H9 (cell line): ENCODE data around the gene MYO3A. TPM values are rescaled to one million over a fixed set of nuclear protein-coding genes. Genes with fewer than 3 reads are reported as not detected.

ENCODE experiments used
- DNase-seq: peaks from one replicate; pipeline ENCODE4 v3.0.0-alpha.2; 2017
- H2AFZ ChIP-seq: one replicate; pipeline ENCODE4 v1.6.1; 2013; ENCODE audit warnings: mild to moderate bottlenecking, low read length, control low read depth, moderate library complexity
- H2AK5ac ChIP-seq: 2 replicates; pipeline ENCODE4 v1.6.1; 2013; ENCODE audit warnings: low read length, control low read depth, mixed read lengths; ENCODE audit not compliant: insufficient read length
- H2BK120ac ChIP-seq: one replicate; pipeline ENCODE4 v1.6.1; 2013; ENCODE audit warnings: low read depth, mild to moderate bottlenecking, low read length, control low read depth, inconsistent platforms; ENCODE audit not compliant: poor library complexity, severe bottlenecking
- H2BK12ac ChIP-seq: 2 replicates; pipeline ENCODE4 v1.6.1; 2013; ENCODE audit warnings: low read length, control low read depth, mixed read lengths, low read depth; ENCODE audit not compliant: insufficient read length
- H2BK15ac ChIP-seq: 2 replicates; pipeline ENCODE4 v1.6.1; 2013; ENCODE audit warnings: low read depth, low read length, control low read depth
- H2BK20ac ChIP-seq: one replicate; pipeline ENCODE4 v1.6.1; 2013; ENCODE audit warnings: low read depth, mild to moderate bottlenecking, low read length, control low read depth, inconsistent platforms; ENCODE audit not compliant: poor library complexity, severe bottlenecking
- H2BK5ac ChIP-seq: 2 replicates; pipeline ENCODE4 v1.6.1; 2013; ENCODE audit warnings: low read length, control low read depth, mixed read lengths; ENCODE audit not compliant: insufficient read length
- H3K14ac ChIP-seq: 2 replicates; pipeline ENCODE4 v1.6.1; 2013; ENCODE audit warnings: low read length, control low read depth; ENCODE audit not compliant: insufficient read depth
- H3K18ac ChIP-seq: 2 replicates; pipeline ENCODE4 v1.6.1; 2013; ENCODE audit warnings: low read depth, mild to moderate bottlenecking, mixed read lengths, low read length, control low read depth; ENCODE audit not compliant: insufficient read length
- H3K23ac ChIP-seq: 2 replicates; pipeline ENCODE4 v1.6.1; 2013; ENCODE audit warnings: low read length, control low read depth, mixed read lengths, low read depth; ENCODE audit not compliant: insufficient read length
- H3K23me2 ChIP-seq: 2 replicates; pipeline ENCODE4 v1.6.1; 2013; ENCODE audit warnings: low read depth, mild to moderate bottlenecking, mixed read lengths, low read length, control low read depth; ENCODE audit not compliant: insufficient read length, poor library complexity, severe bottlenecking
- H3K27ac ChIP-seq: 2 replicates; pipeline ENCODE4 v1.5.1; 2013; ENCODE audit warnings: low read length, control low read depth, mixed read lengths, low read depth; ENCODE audit not compliant: insufficient read length
- H3K27me3 ChIP-seq: 2 replicates; pipeline ENCODE4 v1.6.1; 2013; ENCODE audit warnings: low read length, control low read depth, inconsistent platforms; ENCODE audit not compliant: insufficient read depth
- H3K4ac ChIP-seq: 2 replicates; pipeline ENCODE4 v1.6.1; 2013; ENCODE audit warnings: low read depth, mild to moderate bottlenecking, control low read depth, inconsistent platforms, low read length, moderate library complexity
- H3K4me1 ChIP-seq: 2 replicates; pipeline ENCODE4 v1.6.1; 2013; ENCODE audit warnings: low read length, control low read depth, inconsistent platforms; ENCODE audit not compliant: insufficient read depth
- H3K4me2 ChIP-seq: 2 replicates; pipeline ENCODE4 v1.6.1; 2013; ENCODE audit warnings: low read length, control low read depth, mixed read lengths; ENCODE audit not compliant: insufficient read length, insufficient read depth
- H3K56ac ChIP-seq: 2 replicates; pipeline ENCODE4 v1.6.1; 2013; ENCODE audit warnings: low read depth, mild to moderate bottlenecking, mixed read lengths, low read length, control low read depth; ENCODE audit not compliant: insufficient read length
- H3K79me1 ChIP-seq: 2 replicates; pipeline ENCODE4 v1.6.1; 2013; ENCODE audit warnings: low read depth, mild to moderate bottlenecking, moderate library complexity, low read length, control low read depth, inconsistent platforms; ENCODE audit not compliant: insufficient read depth, poor library complexity, severe bottlenecking
- H3K79me2 ChIP-seq: 2 replicates; pipeline ENCODE4 v1.6.1; 2013; ENCODE audit warnings: low read length, control low read depth, inconsistent platforms; ENCODE audit not compliant: insufficient read depth
- H3K9ac ChIP-seq: 2 replicates; pipeline ENCODE4 v1.6.1; 2013; ENCODE audit warnings: low read length, control low read depth, mixed read lengths; ENCODE audit not compliant: insufficient read length; ENCODE audit errors: extremely low read depth
- H3K9me3 ChIP-seq: one replicate; pipeline ENCODE4 v1.6.1; 2013; ENCODE audit warnings: low read depth, low read length, inconsistent platforms; ENCODE audit not compliant: control insufficient read depth
- H3T11ph ChIP-seq: one replicate; pipeline ENCODE4 v1.6.1; 2013; ENCODE audit warnings: mild to moderate bottlenecking, low read length, control low read depth, inconsistent platforms
- H4K20me1 ChIP-seq: one replicate; pipeline ENCODE4 v1.6.1; 2013; ENCODE audit not compliant: control insufficient read depth, insufficient read length, insufficient read depth
- H4K5ac ChIP-seq: 2 replicates; pipeline ENCODE4 v1.6.1; 2013; ENCODE audit warnings: low read depth, mild to moderate bottlenecking, mixed read lengths, low read length, control low read depth; ENCODE audit not compliant: insufficient read length
- H4K8ac ChIP-seq: replicated peaks from 2 replicates; pipeline ENCODE4 v1.6.1; 2013; ENCODE audit warnings: low read length, control low read depth, mixed read lengths, low read depth; ENCODE audit not compliant: insufficient read length
- H4K91ac ChIP-seq: 2 replicates; pipeline ENCODE4 v1.6.1; 2013; ENCODE audit warnings: low read depth, mild to moderate bottlenecking, moderate library complexity, mixed read lengths, low read length, control low read depth; ENCODE audit not compliant: insufficient read length
- H3K27ac Mint-ChIP-seq, 3 experiments: 2 replicates in 2 of 3; 3 replicates in 1 of 3; pipeline ENCODE4 v1.8.0; 2020 to 2021; ENCODE audit warnings: mixed read lengths in 3 of 3, mild to moderate bottlenecking in 1 of 3, moderate library complexity in 1 of 3
- H3K27me3 Mint-ChIP-seq: 2 replicates; pipeline ENCODE4 v1.8.0; 2021; ENCODE audit warnings: low read depth, mild to moderate bottlenecking, moderate library complexity, mixed read lengths
- H3K36me3 Mint-ChIP-seq, 3 experiments: 2 replicates in 2 of 3; 3 replicates in 1 of 3; pipeline ENCODE4 v1.8.0; 2020 to 2021; ENCODE audit warnings: low read depth in 3 of 3, mixed read lengths in 3 of 3; ENCODE audit not compliant: insufficient read depth in 1 of 3
- H3K4me1 Mint-ChIP-seq, 2 experiments: 2 replicates each; pipeline ENCODE4 v1.8.0; 2020; ENCODE audit warnings: mixed read lengths in 2 of 2
- H3K4me3 Mint-ChIP-seq, 2 experiments: 2 replicates in 1 of 2; 3 replicates in 1 of 2; pipeline ENCODE4 v1.8.0; 2020 to 2021; ENCODE audit warnings: mild to moderate bottlenecking in 2 of 2, mixed read lengths in 2 of 2, moderate library complexity in 1 of 2
- H3K9me3 Mint-ChIP-seq, 2 experiments: 2 replicates in 1 of 2; 3 replicates in 1 of 2; pipeline ENCODE4 v1.8.0; 2020; ENCODE audit warnings: mild to moderate bottlenecking in 2 of 2, mixed read lengths in 2 of 2, moderate library complexity in 1 of 2
- CTCF ChIP-seq: fragments of 200-600 bp; sonication (generic); conservative IDR thresholded peaks from 3 replicates; pipeline ENCODE4 v1.8.0; 2021; ENCODE audit warnings: antibody characterized with exemption, mild to moderate bottlenecking
- WGBS: extraction: QIAGEN DNeasy Blood & Tissue Kit; methylation state at CpG from one replicate; pipeline ENCODE4 v1.1.7; 2013; ENCODE audit warnings: missing lambda C conversion rate, low lambda C conversion rate, mixed read lengths; ENCODE audit not compliant: insufficient read length; ENCODE audit errors: extremely low coverage; 5-methylcytosine and 5-hydroxymethylcytosine counted together
- total RNA-seq: library from RNA; stranded (reverse); gene quantifications from 2 replicates; pipeline ENCODE4 v1.2.1, GENCODE V29; 2021

The MYO3A gene
- total RNA-seq, 1 experiment from 2014 or later: 4.3 TPM

GRCh38 chr10:26031300-26031699 is 97.3 kb downstream of the MYO3A start:
- no peak overlapping the region for H3K4ac ChIP-seq
- H3K9me3 ChIP-seq: no peaks in the 10 kb centered on the region
- H4K8ac ChIP-seq: no peak overlapping the region
- no peak overlapping the region for H2BK5ac ChIP-seq
- peaks cover 2% of the 10 kb centered on the region; the same call in 1 of the 2 replicates for H3K4me1 ChIP-seq
- no peak for DNase-seq
- no peak overlapping the region for H2BK120ac ChIP-seq
- H3K23me2 ChIP-seq: no peaks in the 10 kb centered on the region
- no peak overlapping the region for H4K91ac ChIP-seq
- H2AK5ac ChIP-seq: no peak overlapping the region
- H3K23ac ChIP-seq: no peak overlapping the region
- no peak overlapping the region for H3K9ac ChIP-seq
- Mint-ChIP-seq H3K27ac (0 out of 7 replicates have a peak overlapping the region, but pooled peaks of 1 of the 3 experiments have one; percentile 13), H3K27me3 (no peaks in the 10 kb centered on the region), H3K9me3 (no peaks in the 10 kb centered on the region), H3K36me3 (no peaks in the 10 kb centered on the region; a peak in 1 of 7 replicates), H3K4me3 (no peak overlapping the region), H3K4me1 (peaks cover 12 to 13% of the 10 kb centered on the region in 2 experiments)
- no peaks in the 10 kb centered on the region for H4K20me1 ChIP-seq
- no peak for TF ChIP-seq CTCF
- H2AFZ ChIP-seq: no peak overlapping the region
- no peaks in the 10 kb centered on the region for H3K79me1 ChIP-seq
- no peak overlapping the region for H3K56ac ChIP-seq
- no peaks in the 10 kb centered on the region for H3K27me3 ChIP-seq
- no peak overlapping the region for H2BK20ac ChIP-seq
- no peak overlapping the region for H3K27ac ChIP-seq
- no peak overlapping the region for H3T11ph ChIP-seq
- no peak overlapping the region for H2BK15ac ChIP-seq
- no CpG with 5 or more reads among the region's 3 CpGs for WGBS
- H3K14ac ChIP-seq: no peak overlapping the region
- H3K4me2 ChIP-seq: no peak overlapping the region
- H3K79me2 ChIP-seq: no peaks in the 10 kb centered on the region
- H3K18ac ChIP-seq: no peak overlapping the region
- no peak overlapping the region for H4K5ac ChIP-seq
- no peak overlapping the region for H2BK12ac ChIP-seq
